Measurements from ENCODE around the gene MAGI1.

GRCh38 chr3:65777050-65777449 is 261.7 kb downstream of the MAGI1 start:
- TF ChIP-seq CTCF (IDR thresholded peaks at IDR 0.05): no peak
- no peak for TF ChIP-seq POLR2AphosphoS5 (IDR thresholded peaks at IDR 0.05)
- TF ChIP-seq POLR2A (IDR thresholded peaks at IDR 0.05): no peak
